K562 (cell line): ENCODE data around the gene KCNQ4. TPM values are rescaled to one million over a fixed set of nuclear protein-coding genes. Genes with fewer than 3 reads are reported as not detected.

Experiments used
- ATAC-seq: fragments of 200-7000 bp; cut with Tn5 transposase; 3 replicates; pipeline ENCODE4 v1.9.1; 2020; ENCODE audit warnings: moderate library complexity
- BruUV-seq: library from RNA; stranded (reverse); fragments of 400-500 nt; replicated peaks from 2 replicates; lab custom pipeline; 2021; lab: Mats Ljungman, UMichigan
- CTCF ChIA-PET: fragments of 300-600 bp; formaldehyde crosslinking; extraction: SDS; loops from one replicate; lab custom pipeline; 2021; ENCODE audit warnings: low intra/inter-chr PET ratio; lab: Yijun Ruan, JAX
- POLR2A ChIA-PET: fragments of 300-600, 350-650 bp; sonication (Branson Sonifier 250); formaldehyde crosslinking; extraction: SDS; loops from one replicate; lab custom pipeline; 2021; ENCODE audit warnings: antibody characterized with exemption, inconsistent platforms; lab: Yijun Ruan, JAX
- DNase-seq, 4 experiments: peaks; one replicate each; pipeline versions ENCODE4 v3.0.0 to v3.0.0-alpha.2; 2011 to 2018; ENCODE audit warnings: low spot score in 3 of 4, mixed read lengths in 3 of 4; ENCODE audit errors: extremely low read depth in 1 of 4
- FAIRE-seq: peaks from 2 replicates; lab custom pipeline; 2011; peaks lifted over from hg19 to GRCh38; lab: Jason Lieb, UNC
- H2AFZ ChIP-seq: 2 replicates; pipeline ENCODE4 v1.6.0; 2011; ENCODE audit warnings: low read depth, low read length, control low read depth, inconsistent platforms
- H3K27ac ChIP-seq: fragments of 200-600 bp; 3 replicates; pipeline ENCODE4 v1.8.0; 2011; ENCODE audit warnings: low read depth, mild to moderate bottlenecking, control low read depth, inconsistent platforms, low read length, moderate library complexity, mixed read lengths; ENCODE audit errors: extremely low read depth
- H3K27me3 ChIP-seq, 2 experiments: fragments of 300-600 bp in 1 of 2; 2 replicates in 1 of 2; 3 replicates in 1 of 2; pipeline versions ENCODE4 v1.6.0 to v1.8.0; 2011; ENCODE audit warnings: inconsistent platforms in 2 of 2, low read length in 2 of 2, mild to moderate bottlenecking in 1 of 2, mixed read lengths in 1 of 2, moderate library complexity in 1 of 2; ENCODE audit not compliant: control insufficient read depth in 2 of 2, insufficient read depth in 2 of 2
- H3K36me3 ChIP-seq: fragments of 300-600 bp; 3 replicates; pipeline ENCODE4 v1.8.0; 2011; ENCODE audit warnings: mild to moderate bottlenecking, low read length, inconsistent platforms; ENCODE audit not compliant: control insufficient read depth, insufficient read depth
- H3K4me1 ChIP-seq, 2 experiments: fragments of 200-600 bp in 1 of 2; replicated peaks in 1 of 2; 2 replicates in 1 of 2; 3 replicates in 1 of 2; pipeline versions ENCODE4 v1.5.1 to v1.8.0; 2011; ENCODE audit warnings: inconsistent platforms in 2 of 2, low read length in 2 of 2, mild to moderate bottlenecking in 1 of 2, mixed read lengths in 1 of 2, moderate library complexity in 1 of 2; ENCODE audit not compliant: control insufficient read depth in 2 of 2, insufficient read depth in 2 of 2
- H3K4me2 ChIP-seq: 2 replicates; pipeline ENCODE4 v1.6.1; 2011; ENCODE audit warnings: low read length, control low read depth, inconsistent platforms, mixed read lengths; ENCODE audit not compliant: insufficient read depth
- H3K4me3 ChIP-seq: fragments of 200-600 bp; sonication (generic), shearing (Covaris generic); 2 replicates; pipeline ENCODE4 v1.5.1; 2016; ENCODE audit warnings: control low read depth, inconsistent platforms
- H3K79me2 ChIP-seq: fragments of 200-600 bp; 3 replicates; pipeline ENCODE4 v1.8.0; 2011; ENCODE audit warnings: low read length, inconsistent platforms; ENCODE audit not compliant: control insufficient read depth, insufficient read depth
- H3K9ac ChIP-seq, 2 experiments: 2 replicates each; pipeline versions ENCODE4 v1.6.0 to v1.6.1; 2011; ENCODE audit warnings: low read depth in 2 of 2, low read length in 2 of 2, control low read depth in 1 of 2, inconsistent platforms in 1 of 2, mild to moderate bottlenecking in 1 of 2, mixed read lengths in 1 of 2; ENCODE audit not compliant: insufficient read depth in 1 of 2
- H3K9me1 ChIP-seq: one replicate; pipeline ENCODE4 v1.6.0; 2011; ENCODE audit warnings: inconsistent platforms, mild to moderate bottlenecking, low read length, moderate library complexity; ENCODE audit not compliant: control insufficient read depth, insufficient read depth
- H3K9me3 ChIP-seq: replicated peaks from 2 replicates; pipeline ENCODE4 v1.5.1; 2011; ENCODE audit warnings: low read depth, low read length, inconsistent platforms; ENCODE audit not compliant: control insufficient read depth, insufficient read depth
- H4K20me1 ChIP-seq: replicated peaks from 2 replicates; pipeline ENCODE4 v1.6.1; 2011; ENCODE audit warnings: low read length, inconsistent platforms, mixed read lengths; ENCODE audit not compliant: control insufficient read depth, insufficient read depth
- ARNT ChIP-seq, 2 experiments: fragments of 450-650 bp; IDR thresholded peaks; 2 replicates each; pipeline ENCODE4 v1.6.1; 2016; ENCODE audit warnings: mild to moderate bottlenecking in 1 of 2
- BCLAF1 ChIP-seq, 2 experiments: fragments of 450-650 bp in 1 of 2; IDR thresholded peaks; 2 replicates each; pipeline ENCODE4 v1.6.1; 2011 to 2017; ENCODE audit warnings: low read depth in 2 of 2, antibody characterized with exemption in 1 of 2, borderline replicate concordance in 1 of 2, low read length in 1 of 2, mild to moderate bottlenecking in 1 of 2, mixed read lengths in 1 of 2; ENCODE audit not compliant: control insufficient read depth in 1 of 2
- CAMTA2 ChIP-seq: fragments of 250-450 bp; sonication (Bioruptor Pico); conservative IDR thresholded peaks from 2 replicates; pipeline ENCODE4 v1.5.1; 2022
- CREB3L1 ChIP-seq: fragments of 450-650 bp; IDR thresholded peaks from 2 replicates; pipeline ENCODE4 v1.6.1; 2014; ENCODE audit warnings: low read depth, mild to moderate bottlenecking, moderate library complexity, borderline replicate concordance
- HDAC2 ChIP-seq: fragments of 450-650 bp; IDR thresholded peaks from 2 replicates; pipeline ENCODE4 v1.6.1; 2016; ENCODE audit warnings: mild to moderate bottlenecking
- MECOM ChIP-seq: fragments of 250-450 bp; sonication (Bioruptor Pico); IDR thresholded peaks from 2 replicates; pipeline ENCODE4 v1.8.0; 2022; ENCODE audit warnings: inconsistent platforms
- PTTG1 ChIP-seq: fragments of 450-650 bp; IDR thresholded peaks from 2 replicates; pipeline ENCODE4 v1.6.1; 2016; ENCODE audit warnings: low read depth, mild to moderate bottlenecking, missing genetic modification characterization, missing compliant biosample characterization
- RAD21 ChIP-seq, 2 experiments: fragments of 250-450 bp in 1 of 2; fragments of 450-650 bp in 1 of 2; sonication (Bioruptor Pico) in 1 of 2; formaldehyde crosslinking in 1 of 2; IDR thresholded peaks in 1 of 2; conservative IDR thresholded peaks in 1 of 2; 2 replicates each; pipeline versions ENCODE4 v1.4.0 to v1.8.0; 2020 to 2022; ENCODE audit warnings: mild to moderate bottlenecking in 2 of 2, moderate library complexity in 1 of 2
- RERE ChIP-seq: sonication (generic); formaldehyde crosslinking; IDR thresholded peaks from 2 replicates; pipeline ENCODE4 v1.8.0; 2023; ENCODE audit warnings: missing genetic modification reagents, mild to moderate bottlenecking, borderline replicate concordance
- SMAD1 ChIP-seq: fragments of 150-350 bp; IDR thresholded peaks from 2 replicates; pipeline ENCODE4 v1.6.1; 2014; ENCODE audit warnings: low read length, low read depth; ENCODE audit not compliant: partially characterized antibody
- ZFPM2 ChIP-seq: fragments of 250-450 bp; sonication (Bioruptor Pico); IDR thresholded peaks from 2 replicates; pipeline ENCODE4 v1.5.1; 2022; ENCODE audit warnings: mild to moderate bottlenecking
- WGBS: fragments of 100-300 bp; shearing (Covaris generic); methylation state at CpG from one replicate; pipeline ENCODE4 v1.1.6; 2016; ENCODE audit warnings: low coverage, mixed read lengths; ENCODE audit not compliant: insufficient coverage; ENCODE audit errors: missing lambda C conversion rate; 5-methylcytosine and 5-hydroxymethylcytosine counted together
- in situ Hi-C: fragments of 300-500 bp; cut with MboI; formaldehyde crosslinking; loops from 4 replicates; pipeline ENCODE4 v1.15.0; 2018; ENCODE audit warnings: inconsistent platforms, mixed read lengths
- intact Hi-C: fragments of 100-400 bp; cut with micrococcal nuclease; formaldehyde crosslinking; loops from 2 replicates; pipeline ENCODE4 v1.14.2; 2022
- polyA plus RNA-seq, 8 experiments: library from polyadenylated mRNA; depleted of rRNA in 4 of 8; stranded (reverse) in 5 of 8; unstranded in 3 of 8; fragments of >200 nt; fragmentation: Nextera tagmentation in 2 of 8; fragmentation: Illumina TruSeq in 1 of 8; extraction: Ambion mirVana in 2 of 8; extraction: Trizol in 1 of 8; gene quantifications; 2 replicates each; pipeline versions ENCODE4 v1.2.1 to v1.2.3, GENCODE V29; 2011 to 2014; ENCODE audit warnings: inconsistent platforms in 1 of 8, missing spikeins in 1 of 8
- total RNA-seq, 7 experiments: library from RNA; depleted of rRNA in 6 of 7; stranded (reverse); fragments of >200 nt in 6 of 7; fragmentation: Illumina TruSeq in 2 of 7; extraction: Trizol in 2 of 7; gene quantifications; 2 replicates each; pipeline versions ENCODE4 v1.2.1 to v1.2.3, GENCODE V29; 2011 to 2021; ENCODE audit warnings: low replicate concordance in 1 of 7

Gene KCNQ4
- total and polyA plus RNA-seq, 9 of the 15 experiments (the other 6 are each of a cell fraction or from before 2014, with no cell fraction given) = 0.07 to 4.1 (median 0.79) TPM

GRCh38 chr1:40743860-40744259 lies 39.7 kb upstream of the KCNQ4 start (continued):
- no peak for TF ChIP-seq CREB3L1

- peaks cover 80% of the 10 kb centered on the region for H3K36me3 ChIP-seq
- intact Hi-C loops = no loop called here
- H3K4me1 ChIP-seq = peaks cover 0 to 3% of the 10 kb centered on the region in 2 experiments; a peak in 2 of 5 replicates
- no peaks in the 10 kb centered on the region for H3K9me1 ChIP-seq
- DNase-seq = no peak
- no peak for ATAC-seq
- no peak overlapping the region for H3K4me3 ChIP-seq
- H2AFZ ChIP-seq = no peak overlapping the region
- ChIA-PET POLR2A (no interaction called here), CTCF (no interaction called here)
- no TSS peak for BruUV-seq
- no peaks in the 10 kb centered on the region for H3K9me3 ChIP-seq
- H4K20me1 ChIP-seq = 0 out of 2 replicates have a peak, but pooled peaks cover 4% of the 10 kb centered on the region
- 59% methylated on average over 1 of the region's 1 CpG for WGBS
- in situ Hi-C loops = no loop called here
- H3K79me2 ChIP-seq = peaks cover 21% of the 10 kb centered on the region
- H3K4me2 ChIP-seq = no peak overlapping the region
- FAIRE-seq = no peak
- no peak overlapping the region for H3K9ac ChIP-seq
- H3K27ac ChIP-seq = no peak overlapping the region
- H3K27me3 ChIP-seq = no peaks in the 10 kb centered on the region
- TF ChIP-seq HDAC2 = no peak
- no peak for TF ChIP-seq ZFPM2
- no peak for TF ChIP-seq CAMTA2 (CRISPR knock-in tag)
- no peak for TF ChIP-seq RERE (CRISPR knock-in tag)
- TF ChIP-seq ARNT (IDR thresholded peaks at IDR 0.05) = no peak
- no peak for TF ChIP-seq RAD21 (CRISPR knock-in tag; conservative IDR thresholded peaks at IDR 0.05 in 1 of 2, IDR thresholded peaks at IDR 0.05 in 1 of 2)
- no peak for TF ChIP-seq BCLAF1 (IDR thresholded peaks at IDR 0.05; ENCODE audit: borderline replicate concordance in 1 of 2, control insufficient read depth in 1 of 2, low read depth in 2 of 2, low read length in 1 of 2)
- TF ChIP-seq SMAD1 = no peak
- no peak for TF ChIP-seq MECOM (CRISPR knock-in tag)
- no peak for TF ChIP-seq PTTG1
These were observed 38.4 kb upstream of the KCNQ4 start for GRCh38 chr1:40745176-40745575.
